Esophagus squamous epithelium (tissue), 5 donors: ENCODE results near the gene NUDT15. TPM values are rescaled to one million over a fixed set of nuclear protein-coding genes. Genes with fewer than 3 reads are reported as not detected.
"Not testable (repeated sequence)": the region's sequence is repeated elsewhere in the genome, so short reads cannot be mapped to it uniquely, and the experiment has no call there.

ENCODE experiments used
- DNase-seq: peaks from one replicate; lab custom pipeline; 2025; lab: John Stamatoyannopoulos, UW
- H3K27ac ChIP-seq, 4 donors: fragments of 200-600 bp; sonication (generic); one replicate each; pipeline ENCODE4 v1.5.1; 2016 to 2019; ENCODE audit warnings: mild to moderate bottlenecking in 1 of 4
- H3K27me3 ChIP-seq, 4 donors: fragments of 200-600 bp; sonication (generic); 1 replicate in 3 of 4; 2 replicates in 1 of 4; pipeline versions ENCODE4 v1.5.1 to v1.6.0; 2017 to 2021; ENCODE audit warnings: antibody characterized with exemption in 1 of 4
- H3K36me3 ChIP-seq, 3 donors: fragments of 200-600 bp; sonication (generic); one replicate each; pipeline ENCODE4 v1.5.1; 2016 to 2019
- H3K4me1 ChIP-seq, 3 donors: fragments of 200-600 bp; sonication (generic); one replicate each; pipeline ENCODE4 v1.5.1; 2017 to 2019
- H3K4me3 ChIP-seq, 4 donors: fragments of 200-600 bp; sonication (generic); 1 replicate in 3 of 4; 2 replicates in 1 of 4; pipeline ENCODE4 v1.5.1; 2016 to 2019; ENCODE audit warnings: mild to moderate bottlenecking in 2 of 4, moderate library complexity in 1 of 4
- H3K9me3 ChIP-seq, 3 donors: fragments of 200-600 bp; sonication (generic); one replicate each; pipeline ENCODE4 v1.5.1; 2016 to 2019
- CTCF ChIP-seq, 6 experiments: fragments of 450-650 bp in 4 of 6; fragments of 200-600 bp in 2 of 6; sonication (generic) in 2 of 6; IDR thresholded peaks; one replicate each; pipeline ENCODE4 v1.5.1; 2016 to 2019; ENCODE audit warnings: antibody characterized with exemption in 6 of 6, mild to moderate bottlenecking in 4 of 6, moderate library complexity in 4 of 6
- POLR2A ChIP-seq, 4 donors: fragments of 450-650 bp; IDR thresholded peaks; one replicate each; pipeline ENCODE4 v1.6.1; 2017; ENCODE audit warnings: antibody characterized with exemption in 4 of 4, mild to moderate bottlenecking in 4 of 4, moderate library complexity in 3 of 4
- WGBS, 2 donors: methylation state at CpG; one replicate each; pipeline ENCODE4 v1.1.5; 2018; 5-methylcytosine and 5-hydroxymethylcytosine counted together
- intact Hi-C: fragments of 100-400 bp; cut with DNase I; formaldehyde crosslinking; loops from one replicate; pipeline ENCODE4 v1.15.0; 2022
- total RNA-seq, 4 donors: library from RNA; depleted of rRNA; stranded (reverse); fragments of >200 nt; gene quantifications; one replicate each; pipeline ENCODE4 v1.1.0, GENCODE V29; 2016
- donor health status: DM: yes; HTN: yes; CAD: no.

The NUDT15 gene
- total RNA-seq, 4 donors from 2014 or later, result 7.2 to 31.9 (median 18.5) TPM

GRCh38 chr13:47997384-47997783 is 40.1 kb upstream of the NUDT15 start:
- Histone ChIP-seq H3K36me3 (peaks cover 0 to 57% (median 14%) of the 10 kb centered on the region in 3 donors), H3K4me3 (no peak overlapping the region), H3K4me1 (peaks cover 8 to 44% (median 17%) of the 10 kb centered on the region in 3 donors), H3K27me3 (no peaks in the 10 kb centered on the region), H3K27ac (no peak overlapping the region), H3K9me3 (no peaks in the 10 kb centered on the region)
- no peak for DNase-seq
- WGBS, 2 donors, result 96 to 100% methylated on average over 2 of the region's 2 CpGs
- TF ChIP-seq CTCF (IDR thresholded peaks at IDR 0.05), result no peak
- TF ChIP-seq POLR2A (IDR thresholded peaks at IDR 0.05), result no peak
- intact Hi-C loops, result no loop called here

- TF ChIP-seq CTCF (IDR thresholded peaks at IDR 0.05) (no peak), POLR2A (IDR thresholded peaks at IDR 0.05) (no peak)
- DNase-seq, result no peak
- peaks cover 0 to 34% (median 9%) of the 10 kb centered on the region in 3 donors for H3K36me3 ChIP-seq
- peaks cover 8 to 44% (median 17%) of the 10 kb centered on the region in 3 donors for H3K4me1 ChIP-seq
- no peaks in the 10 kb centered on the region for H3K27me3 ChIP-seq
- H3K4me3 ChIP-seq, result peak overlapping the region; percentile 58 to 100 (median 94)
- intact Hi-C loops, result no loop called here
- H3K27ac ChIP-seq, result peak overlapping the region in 3 of 4 donors; percentile 82 to 94 (median 88)
- WGBS, 2 donors, result 36 to 45% methylated on average over 5 of the region's 5 CpGs
- no peaks in the 10 kb centered on the region for H3K9me3 ChIP-seq
Measured at GRCh38 chr13:47999973-48000372, 37.6 kb upstream of the NUDT15 start.

DNA sequence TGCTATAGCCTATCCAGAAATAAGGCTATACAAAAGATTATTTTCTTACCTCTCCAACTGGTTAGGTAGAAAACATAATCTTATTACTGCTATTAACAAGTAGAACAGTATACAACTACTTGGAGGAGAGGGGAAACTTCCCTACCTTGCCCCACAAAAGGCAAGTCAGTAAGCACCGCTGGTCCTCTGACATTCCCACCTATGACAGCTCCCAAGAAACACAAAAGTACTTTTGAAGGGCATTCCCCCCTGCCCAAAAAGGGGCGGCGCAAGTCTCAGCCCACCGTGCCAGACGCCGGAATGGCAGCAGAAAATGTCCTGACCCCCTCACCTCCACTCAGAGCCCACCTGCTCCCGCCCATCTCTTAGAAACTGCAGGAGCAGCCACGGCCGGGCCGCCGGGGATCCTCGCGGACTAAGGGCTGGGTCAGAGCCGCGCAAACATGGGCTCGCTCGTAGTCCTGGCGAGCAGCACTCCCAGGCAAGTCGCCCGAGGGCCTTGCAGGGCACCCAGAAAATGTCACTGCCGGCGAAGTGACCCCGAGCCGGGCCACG is 36.9 kb upstream of the NUDT15 start:
- TF ChIP-seq CTCF (IDR thresholded peaks at IDR 0.05) (no peak), POLR2A (IDR thresholded peaks at IDR 0.05) (no peak)
- peak overlapping the region; percentile 82 to 94 (median 89) for H3K27ac ChIP-seq
- H3K36me3 ChIP-seq, result peaks cover 0 to 29% (median 9%) of the 10 kb centered on the region in 3 donors
- H3K27me3 ChIP-seq, result no peaks in the 10 kb centered on the region
- no peak for DNase-seq
- H3K4me1 ChIP-seq, result peaks cover 8 to 44% (median 17%) of the 10 kb centered on the region in 3 donors
- WGBS, 2 donors, result 0% methylated on average over 1 to 5 of the region's 25 CpGs
- peak overlapping the region; percentile 58 to 100 (median 94) for H3K4me3 ChIP-seq
- H3K9me3 ChIP-seq, result no peaks in the 10 kb centered on the region
- intact Hi-C loops, result no loop called here

GRCh38 chr13:48001114-48001881 is 36.2 kb upstream of the NUDT15 start, which contains the start of gene SUCLA2:
Gene SUCLA2, minus strand, starts transcription at chr13:48001273. Its CDS starts 4 bp downstream, at chr13:48001269.
- peak in 3 of 4 donors; percentile 25 to 69 (median 56) for TF ChIP-seq POLR2A (IDR thresholded peaks at IDR 0.05)
- TF ChIP-seq CTCF (IDR thresholded peaks at IDR 0.05), result peak in 1 of 6 experiments; percentile 9
- Histone ChIP-seq H3K4me3 (peak within 1 kb of the TSS; percentile 58 to 100 (median 94)), H3K27ac (peak within 1 kb of the TSS; percentile 82 to 94 (median 89)), H3K4me1 (peaks cover 8 to 44% (median 17%) of the 10 kb centered on the region in 3 donors), H3K27me3 (no peaks in the 10 kb centered on the region), H3K36me3 (peaks cover 0 to 22% (median 5%) of the 10 kb centered on the region in 3 donors), H3K9me3 (no peaks in the 10 kb centered on the region)
- intact Hi-C loops, result no loop called here
- WGBS, 2 donors, result 8 to 31% methylated on average over 13 to 16 of the region's 52 CpGs
- peak; percentile 52 for DNase-seq

GRCh38 chr13:48001999-48002398 is 35.5 kb upstream of the NUDT15 start:
- whole genome bisulfite sequencing, 2 donors, result 24 to 25% methylated on average over 1 to 5 of the region's 5 CpGs
- H3K27me3 ChIP-seq, H3K9me3 ChIP-seq, intact Hi-C loops, DNase-seq: not testable (repeated sequence)
- peaks cover 8 to 44% (median 17%) of the 10 kb centered on the region in 3 donors for H3K4me1 ChIP-seq
- peaks cover 0 to 15% (median 0%) of the 10 kb centered on the region in 3 donors for H3K36me3 ChIP-seq
- peak overlapping the region; percentile 33 to 94 (median 89) for H3K27ac ChIP-seq
- H3K4me3 ChIP-seq, result peak overlapping the region in 3 of 4 donors; percentile 89 to 100 (median 98)
